ENCODE measurements around the gene KCNN3. TPM values are rescaled to one million over a fixed set of nuclear protein-coding genes. Genes with fewer than 3 reads are reported as not detected.

Gene KCNN3
- total RNA-seq, 1 donor from 2014 or later: 0.92 TPM

GRCh38 chr1:154780541-154780940 lies 89.5 kb downstream of the KCNN3 start:
- TF ChIP-seq, protein P1, sequence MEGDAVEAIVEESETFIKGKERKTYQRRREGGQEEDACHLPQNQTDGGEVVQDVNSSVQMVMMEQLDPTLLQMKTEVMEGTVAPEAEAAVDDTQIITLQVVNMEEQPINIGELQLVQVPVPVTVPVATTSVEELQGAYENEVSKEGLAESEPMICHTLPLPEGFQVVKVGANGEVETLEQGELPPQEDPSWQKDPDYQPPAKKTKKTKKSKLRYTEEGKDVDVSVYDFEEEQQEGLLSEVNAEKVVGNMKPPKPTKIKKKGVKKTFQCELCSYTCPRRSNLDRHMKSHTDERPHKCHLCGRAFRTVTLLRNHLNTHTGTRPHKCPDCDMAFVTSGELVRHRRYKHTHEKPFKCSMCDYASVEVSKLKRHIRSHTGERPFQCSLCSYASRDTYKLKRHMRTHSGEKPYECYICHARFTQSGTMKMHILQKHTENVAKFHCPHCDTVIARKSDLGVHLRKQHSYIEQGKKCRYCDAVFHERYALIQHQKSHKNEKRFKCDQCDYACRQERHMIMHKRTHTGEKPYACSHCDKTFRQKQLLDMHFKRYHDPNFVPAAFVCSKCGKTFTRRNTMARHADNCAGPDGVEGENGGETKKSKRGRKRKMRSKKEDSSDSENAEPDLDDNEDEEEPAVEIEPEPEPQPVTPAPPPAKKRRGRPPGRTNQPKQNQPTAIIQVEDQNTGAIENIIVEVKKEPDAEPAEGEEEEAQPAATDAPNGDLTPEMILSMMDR (IDR thresholded peaks at IDR 0.05): no peak
- no peak overlapping the region for H3K27ac Mint-ChIP-seq (ENCODE audit: unreplicated experiment)
- DNase-seq (ENCODE audit: low spot score): no peak
- H3K36me3 Mint-ChIP-seq (ENCODE audit: low read depth): peaks cover 3% of the 10 kb centered on the region
- H3K4me1 Mint-ChIP-seq (ENCODE audit: low read depth): no peaks in the 10 kb centered on the region
- no peak overlapping the region for H3K4me3 Mint-ChIP-seq (ENCODE audit: unreplicated experiment)
- H3K27me3 Mint-ChIP-seq (ENCODE audit: low read depth): peaks cover 25% of the 10 kb centered on the region
- H3K9me3 Mint-ChIP-seq (ENCODE audit: low read depth): peaks cover 4% of the 10 kb centered on the region

- Mint-ChIP-seq H3K4me3 (ENCODE audit: unreplicated experiment) (no peak overlapping the region), H3K27ac (ENCODE audit: unreplicated experiment) (no peak overlapping the region), H3K36me3 (ENCODE audit: low read depth) (peaks cover 3% of the 10 kb centered on the region), H3K4me1 (ENCODE audit: low read depth) (no peaks in the 10 kb centered on the region), H3K27me3 (ENCODE audit: low read depth) (peaks cover 25% of the 10 kb centered on the region), H3K9me3 (ENCODE audit: low read depth) (peaks cover 4% of the 10 kb centered on the region)
- TF ChIP-seq, protein P1 (IDR thresholded peaks at IDR 0.05): no peak
- no peak for DNase-seq (ENCODE audit: low spot score)
Measured at GRCh38 chr1:154779551-154780189, 90.4 kb downstream of the KCNN3 start.

DNA sequence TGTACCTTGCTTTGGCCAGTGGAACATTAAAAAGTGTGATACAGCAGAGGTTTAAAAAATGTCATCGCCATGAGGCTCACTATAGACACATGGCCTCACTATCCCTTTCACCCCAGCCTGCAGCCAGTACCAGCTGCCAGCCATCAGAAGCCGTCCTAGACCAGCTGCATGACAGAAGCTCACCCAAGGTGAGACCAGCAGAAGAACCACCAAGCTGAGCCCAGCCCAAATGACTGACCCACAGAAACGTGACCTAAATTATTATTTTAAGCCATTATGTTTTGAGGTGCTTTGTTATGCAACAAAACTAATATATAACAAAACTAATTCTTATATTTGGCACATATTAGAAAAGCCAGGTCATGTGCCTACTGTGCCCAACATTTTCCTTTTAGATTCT lies 91.1 kb downstream of the KCNN3 start:
- Mint-ChIP-seq H3K27ac (ENCODE audit: unreplicated experiment) (no peak overlapping the region), H3K36me3 (ENCODE audit: low read depth) (peaks cover 3% of the 10 kb centered on the region), H3K4me1 (ENCODE audit: low read depth) (no peaks in the 10 kb centered on the region), H3K9me3 (ENCODE audit: low read depth) (peaks cover 4% of the 10 kb centered on the region), H3K27me3 (ENCODE audit: low read depth) (peaks cover 25% of the 10 kb centered on the region), H3K4me3 (ENCODE audit: unreplicated experiment) (no peak overlapping the region)
- TF ChIP-seq, protein P1 (IDR thresholded peaks at IDR 0.05): no peak
- DNase-seq (ENCODE audit: low spot score): no peak

DNA sequence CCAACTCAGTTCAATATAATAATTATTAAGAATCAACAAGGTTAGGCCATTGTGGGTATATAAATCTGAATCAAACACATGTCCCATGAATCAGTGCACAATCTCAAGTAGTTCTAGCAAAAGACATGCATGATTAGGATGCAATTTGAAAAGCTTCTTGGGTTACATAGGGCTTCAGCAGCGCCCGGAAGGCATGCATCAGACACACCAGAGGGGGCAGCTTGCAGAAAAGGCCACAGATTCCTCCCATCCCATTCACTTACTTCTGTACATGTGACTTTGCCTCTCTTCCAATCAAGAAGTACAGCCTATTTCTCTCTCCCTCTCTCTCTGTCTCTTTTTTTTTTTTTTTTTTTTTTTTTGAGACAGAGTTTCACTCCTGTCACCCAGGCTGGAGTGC lies 91.8 kb downstream of the KCNN3 start:
- no peak overlapping the region for H3K27ac Mint-ChIP-seq (ENCODE audit: unreplicated experiment)
- no peak overlapping the region for H3K4me3 Mint-ChIP-seq (ENCODE audit: unreplicated experiment)

DNA sequence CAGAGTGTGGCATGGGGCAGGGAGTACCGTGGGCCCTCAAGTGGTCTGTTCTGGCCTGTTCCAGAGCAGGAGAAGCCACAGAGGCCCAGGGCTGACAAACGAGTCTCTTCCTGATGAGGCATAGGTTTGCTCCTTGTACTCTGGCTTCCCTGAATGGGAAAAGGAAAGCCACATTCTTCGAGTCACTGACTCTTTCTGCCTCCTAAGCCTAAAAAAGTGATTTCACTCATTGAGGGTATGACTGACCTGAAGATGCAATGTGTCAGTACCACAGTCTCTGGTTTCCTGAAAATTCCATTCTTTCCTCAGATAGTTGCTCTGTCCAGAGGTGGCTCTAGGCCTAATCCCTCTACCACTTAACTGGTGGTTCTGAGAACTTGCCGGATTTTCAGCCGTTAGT lies 92.3 kb downstream of the KCNN3 start:
- H3K27me3 Mint-ChIP-seq (ENCODE audit: low read depth): peaks cover 23% of the 10 kb centered on the region
- no peak overlapping the region for H3K27ac Mint-ChIP-seq (ENCODE audit: unreplicated experiment)
- H3K9me3 Mint-ChIP-seq (ENCODE audit: low read depth): peaks cover 4% of the 10 kb centered on the region
- DNase-seq (ENCODE audit: low spot score): no peak
- H3K4me3 Mint-ChIP-seq (ENCODE audit: unreplicated experiment): no peak overlapping the region
- H3K4me1 Mint-ChIP-seq (ENCODE audit: low read depth): no peaks in the 10 kb centered on the region
- TF ChIP-seq, protein P1 (IDR thresholded peaks at IDR 0.05): no peak
- peaks cover 3% of the 10 kb centered on the region for H3K36me3 Mint-ChIP-seq (ENCODE audit: low read depth)

More for the DNA sequence above, 91.8 kb downstream of the KCNN3 start:
- Mint-ChIP-seq H3K9me3 (ENCODE audit: low read depth) (peaks cover 4% of the 10 kb centered on the region), H3K36me3 (ENCODE audit: low read depth) (peaks cover 3% of the 10 kb centered on the region), H3K4me1 (ENCODE audit: low read depth) (no peaks in the 10 kb centered on the region), H3K27me3 (ENCODE audit: low read depth) (peaks cover 21% of the 10 kb centered on the region)
- DNase-seq (ENCODE audit: low spot score): no peak
- TF ChIP-seq, protein P1 (IDR thresholded peaks at IDR 0.05): no peak
